Brain microvascular endothelial cell (primary cell): Measurements from ENCODE around the gene TNFRSF18.
A peak's percentile ranks its signal among the peaks of the same experiment; 100 is the strongest.

Experiments used
- DNase-seq: peaks from one replicate; pipeline ENCODE4 v3.0.0-alpha.2; 2020
- H3K27ac ChIP-seq: fragments of 250-450 bp; sonication (Bioruptor Pico); 2 replicates; pipeline ENCODE4 v1.5.1; 2020; ENCODE audit warnings: mild to moderate bottlenecking, moderate library complexity
- H3K27me3 ChIP-seq: fragments of 250-450 bp; sonication (Bioruptor Pico); replicated peaks from 2 replicates; pipeline ENCODE4 v1.5.1; 2020; ENCODE audit warnings: mild to moderate bottlenecking
- H3K36me3 ChIP-seq: fragments of 250-450 bp; sonication (Bioruptor Pico); replicated peaks from 2 replicates; pipeline ENCODE4 v1.5.1; 2020; ENCODE audit warnings: mild to moderate bottlenecking
- H3K4me3 ChIP-seq: 2 replicates; pipeline ENCODE4 v1.5.1; 2011; ENCODE audit warnings: low read depth, mild to moderate bottlenecking, control low read depth, low read length, moderate library complexity
- in situ Hi-C: cut with HindIII; loops from 2 replicates; pipeline ENCODE4 v1.10.0; 2017; ENCODE audit warnings: low sequenced_read_pairs, low pct_ligation_motif_present
- TF ChIP-seq, protein P1 (sequence below): IDR thresholded peaks from 2 replicates; pipeline ENCODE4 v1.5.1; 2011; ENCODE audit warnings: low read depth, mild to moderate bottlenecking, moderate library complexity, low read length, control low read depth, inconsistent platforms; ENCODE audit errors: missing control alignments

TNFRSF18 gene

GRCh38 chr1:1161683-1162079 is 44.7 kb downstream of the TNFRSF18 start:
- no peak for DNase-seq
- Histone ChIP-seq H3K27me3 (peaks cover 15% of the 10 kb centered on the region), H3K4me3 (no peak overlapping the region), H3K27ac (no peak overlapping the region), H3K36me3 (no peaks in the 10 kb centered on the region)
- TF ChIP-seq, protein P1, sequence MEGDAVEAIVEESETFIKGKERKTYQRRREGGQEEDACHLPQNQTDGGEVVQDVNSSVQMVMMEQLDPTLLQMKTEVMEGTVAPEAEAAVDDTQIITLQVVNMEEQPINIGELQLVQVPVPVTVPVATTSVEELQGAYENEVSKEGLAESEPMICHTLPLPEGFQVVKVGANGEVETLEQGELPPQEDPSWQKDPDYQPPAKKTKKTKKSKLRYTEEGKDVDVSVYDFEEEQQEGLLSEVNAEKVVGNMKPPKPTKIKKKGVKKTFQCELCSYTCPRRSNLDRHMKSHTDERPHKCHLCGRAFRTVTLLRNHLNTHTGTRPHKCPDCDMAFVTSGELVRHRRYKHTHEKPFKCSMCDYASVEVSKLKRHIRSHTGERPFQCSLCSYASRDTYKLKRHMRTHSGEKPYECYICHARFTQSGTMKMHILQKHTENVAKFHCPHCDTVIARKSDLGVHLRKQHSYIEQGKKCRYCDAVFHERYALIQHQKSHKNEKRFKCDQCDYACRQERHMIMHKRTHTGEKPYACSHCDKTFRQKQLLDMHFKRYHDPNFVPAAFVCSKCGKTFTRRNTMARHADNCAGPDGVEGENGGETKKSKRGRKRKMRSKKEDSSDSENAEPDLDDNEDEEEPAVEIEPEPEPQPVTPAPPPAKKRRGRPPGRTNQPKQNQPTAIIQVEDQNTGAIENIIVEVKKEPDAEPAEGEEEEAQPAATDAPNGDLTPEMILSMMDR = no peak
- in situ Hi-C loops = no loop called here

DNA sequence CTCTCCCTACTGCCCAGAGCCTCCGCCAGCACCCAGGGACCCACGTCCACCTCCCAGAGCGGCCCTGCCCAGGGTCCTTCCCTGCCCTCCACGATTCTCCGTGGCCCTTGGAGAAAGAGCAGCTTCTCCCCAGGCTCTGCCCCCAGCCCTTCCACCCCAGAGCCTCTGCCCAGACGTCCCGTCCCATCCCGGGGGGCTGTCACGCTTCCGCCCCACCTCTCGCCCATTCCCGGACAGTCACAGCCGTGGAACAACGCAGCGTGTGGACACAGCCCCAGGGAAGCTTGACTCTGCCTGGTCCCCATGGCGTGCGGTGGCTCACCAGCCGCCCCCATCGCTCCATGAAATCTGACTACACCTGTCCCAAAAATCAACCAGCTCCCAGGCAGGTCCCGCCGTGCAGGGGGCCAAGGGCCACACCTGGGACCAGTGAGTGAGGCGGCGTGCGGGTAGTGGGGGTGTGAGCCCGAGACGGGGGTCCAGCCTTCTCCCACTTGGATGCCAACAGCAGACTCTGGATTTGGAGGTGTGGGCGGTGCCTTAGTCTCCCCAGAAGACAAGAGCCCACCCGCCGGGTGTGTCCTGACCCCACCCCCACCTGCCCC is 45.2 kb downstream of the TNFRSF18 start:
- DNase-seq = no peak

GRCh38 chr1:1160281-1160930 is 46.0 kb downstream of the TNFRSF18 start:
- Histone ChIP-seq H3K27me3 (peaks cover 11% of the 10 kb centered on the region), H3K4me3 (no peak overlapping the region), H3K36me3 (no peaks in the 10 kb centered on the region), H3K27ac (no peak overlapping the region)
- DNase-seq = no peak
- TF ChIP-seq, protein P1 = no peak
- in situ Hi-C loops = no loop called here

More for the DNA sequence above, 45.2 kb downstream of the TNFRSF18 start:
- Histone ChIP-seq H3K27ac (no peak overlapping the region), H3K36me3 (no peaks in the 10 kb centered on the region), H3K27me3 (peaks cover 15% of the 10 kb centered on the region), H3K4me3 (no peak overlapping the region)
- in situ Hi-C loops = no loop called here
- TF ChIP-seq, protein P1 = no peak

DNA sequence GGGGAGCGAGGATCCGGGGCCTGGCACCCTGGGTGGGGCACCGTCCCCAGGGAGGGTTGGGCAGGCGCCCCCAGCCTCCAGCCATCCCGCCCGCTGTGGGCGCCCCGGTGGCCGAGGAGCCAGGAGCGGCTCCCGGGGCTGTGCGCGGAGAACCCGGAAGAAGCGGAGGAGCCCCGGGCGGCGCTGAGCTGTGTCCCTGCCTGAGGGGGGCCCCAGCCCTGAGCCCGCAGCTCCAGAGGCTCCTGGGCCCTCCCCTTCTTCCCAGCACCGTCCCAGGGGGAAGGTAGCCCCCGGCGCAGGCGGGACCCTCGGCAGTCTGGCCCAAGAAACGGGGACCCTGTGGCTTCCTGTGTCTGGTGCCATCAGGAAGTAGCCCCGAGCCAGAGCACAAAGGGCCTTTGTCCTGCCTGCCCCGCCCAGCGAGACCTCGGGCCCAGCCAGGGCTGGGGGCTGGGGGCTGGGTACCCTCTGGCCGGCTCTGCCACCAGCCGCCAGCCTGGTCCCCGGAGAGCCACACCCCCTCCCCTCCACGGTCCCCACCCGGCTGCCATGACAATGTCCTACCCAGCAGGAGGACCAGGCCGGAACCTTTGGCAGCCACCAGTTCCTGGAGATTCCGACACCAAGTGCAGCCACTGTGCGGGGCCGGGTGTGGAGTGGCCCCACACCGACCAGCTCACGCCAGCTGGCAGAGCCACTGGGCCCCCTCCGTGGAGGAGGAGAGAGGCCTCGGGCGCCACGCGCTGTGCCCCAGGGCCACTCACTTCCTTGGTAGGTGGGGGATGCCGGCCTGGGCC is 48.3 kb downstream of the TNFRSF18 start:
- no peak for DNase-seq
- TF ChIP-seq, protein P1 = no peak
- Histone ChIP-seq H3K27ac (peak overlapping the region; percentile 55), H3K27me3 (no peaks in the 10 kb centered on the region), H3K4me3 (peak overlapping the region; percentile 54), H3K36me3 (no peaks in the 10 kb centered on the region)
- in situ Hi-C loops = no loop called here

- TF ChIP-seq, protein P1 = no peak
- H3K27ac ChIP-seq = peak overlapping the region; percentile 55
- no peaks in the 10 kb centered on the region for H3K27me3 ChIP-seq
- peak overlapping the region; percentile 54 for H3K4me3 ChIP-seq
- H3K36me3 ChIP-seq = no peaks in the 10 kb centered on the region
- peak; percentile 73 for DNase-seq
- in situ Hi-C loops = no loop called here
These were observed 48.9 kb downstream of the TNFRSF18 start for GRCh38 chr1:1157426-1157913.
